ENCODE measurements around the gene SASH3.

DNA sequence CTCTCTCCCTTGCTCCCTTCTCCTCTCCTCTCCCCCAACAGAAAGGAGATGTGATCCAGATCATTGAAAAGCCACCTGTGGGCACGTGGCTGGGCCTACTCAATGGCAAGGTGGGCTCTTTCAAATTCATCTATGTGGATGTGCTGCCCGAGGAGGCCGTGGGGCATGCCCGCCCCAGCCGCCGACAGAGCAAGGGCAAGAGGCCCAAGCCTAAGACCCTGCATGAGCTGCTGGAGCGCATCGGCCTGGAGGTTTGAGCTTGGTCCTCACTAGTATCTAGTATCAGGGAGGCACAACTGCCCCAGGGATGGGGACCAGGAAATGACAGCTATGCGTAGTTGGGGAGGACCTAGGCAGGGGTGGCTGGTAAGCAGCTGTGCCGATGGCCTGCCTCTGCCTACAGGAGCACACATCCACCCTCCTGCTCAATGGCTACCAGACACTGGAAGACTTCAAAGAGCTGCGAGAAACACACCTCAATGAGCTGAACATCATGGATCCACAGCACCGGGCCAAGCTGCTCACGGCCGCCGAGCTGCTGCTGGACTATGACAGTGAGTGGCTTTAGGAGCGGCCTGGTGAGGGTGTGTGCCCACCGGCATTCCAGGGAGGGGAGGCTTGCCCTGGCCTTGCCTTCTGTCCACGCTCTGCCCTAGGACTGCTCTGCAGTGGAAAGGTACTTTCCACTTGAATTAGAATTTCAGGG is 13.0 kb downstream of the SASH3 start:
- TF ChIP-seq, protein P1, sequence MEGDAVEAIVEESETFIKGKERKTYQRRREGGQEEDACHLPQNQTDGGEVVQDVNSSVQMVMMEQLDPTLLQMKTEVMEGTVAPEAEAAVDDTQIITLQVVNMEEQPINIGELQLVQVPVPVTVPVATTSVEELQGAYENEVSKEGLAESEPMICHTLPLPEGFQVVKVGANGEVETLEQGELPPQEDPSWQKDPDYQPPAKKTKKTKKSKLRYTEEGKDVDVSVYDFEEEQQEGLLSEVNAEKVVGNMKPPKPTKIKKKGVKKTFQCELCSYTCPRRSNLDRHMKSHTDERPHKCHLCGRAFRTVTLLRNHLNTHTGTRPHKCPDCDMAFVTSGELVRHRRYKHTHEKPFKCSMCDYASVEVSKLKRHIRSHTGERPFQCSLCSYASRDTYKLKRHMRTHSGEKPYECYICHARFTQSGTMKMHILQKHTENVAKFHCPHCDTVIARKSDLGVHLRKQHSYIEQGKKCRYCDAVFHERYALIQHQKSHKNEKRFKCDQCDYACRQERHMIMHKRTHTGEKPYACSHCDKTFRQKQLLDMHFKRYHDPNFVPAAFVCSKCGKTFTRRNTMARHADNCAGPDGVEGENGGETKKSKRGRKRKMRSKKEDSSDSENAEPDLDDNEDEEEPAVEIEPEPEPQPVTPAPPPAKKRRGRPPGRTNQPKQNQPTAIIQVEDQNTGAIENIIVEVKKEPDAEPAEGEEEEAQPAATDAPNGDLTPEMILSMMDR (IDR thresholded peaks at IDR 0.05; ENCODE audit: low read depth, low read length) = no peak
- no peak for TF ChIP-seq EZH2phosphoT487 (IDR thresholded peaks at IDR 0.05; ENCODE audit: low read depth)

Measured in OCI-LY3 (cell line).